GM18868 (cell line): Measurements from ENCODE around the gene CCNC.

Source experiments
- ATAC-seq: cut with Tn5 transposase; IDR thresholded peaks from one replicate; pipeline ENCODE4 v1.9.1; 2021; ENCODE audit warnings: mild to moderate bottlenecking, moderate library complexity; ENCODE audit not compliant: unreplicated experiment

The CCNC gene, protein sequence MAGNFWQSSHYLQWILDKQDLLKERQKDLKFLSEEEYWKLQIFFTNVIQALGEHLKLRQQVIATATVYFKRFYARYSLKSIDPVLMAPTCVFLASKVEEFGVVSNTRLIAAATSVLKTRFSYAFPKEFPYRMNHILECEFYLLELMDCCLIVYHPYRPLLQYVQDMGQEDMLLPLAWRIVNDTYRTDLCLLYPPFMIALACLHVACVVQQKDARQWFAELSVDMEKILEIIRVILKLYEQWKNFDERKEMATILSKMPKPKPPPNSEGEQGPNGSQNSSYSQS

DNA sequence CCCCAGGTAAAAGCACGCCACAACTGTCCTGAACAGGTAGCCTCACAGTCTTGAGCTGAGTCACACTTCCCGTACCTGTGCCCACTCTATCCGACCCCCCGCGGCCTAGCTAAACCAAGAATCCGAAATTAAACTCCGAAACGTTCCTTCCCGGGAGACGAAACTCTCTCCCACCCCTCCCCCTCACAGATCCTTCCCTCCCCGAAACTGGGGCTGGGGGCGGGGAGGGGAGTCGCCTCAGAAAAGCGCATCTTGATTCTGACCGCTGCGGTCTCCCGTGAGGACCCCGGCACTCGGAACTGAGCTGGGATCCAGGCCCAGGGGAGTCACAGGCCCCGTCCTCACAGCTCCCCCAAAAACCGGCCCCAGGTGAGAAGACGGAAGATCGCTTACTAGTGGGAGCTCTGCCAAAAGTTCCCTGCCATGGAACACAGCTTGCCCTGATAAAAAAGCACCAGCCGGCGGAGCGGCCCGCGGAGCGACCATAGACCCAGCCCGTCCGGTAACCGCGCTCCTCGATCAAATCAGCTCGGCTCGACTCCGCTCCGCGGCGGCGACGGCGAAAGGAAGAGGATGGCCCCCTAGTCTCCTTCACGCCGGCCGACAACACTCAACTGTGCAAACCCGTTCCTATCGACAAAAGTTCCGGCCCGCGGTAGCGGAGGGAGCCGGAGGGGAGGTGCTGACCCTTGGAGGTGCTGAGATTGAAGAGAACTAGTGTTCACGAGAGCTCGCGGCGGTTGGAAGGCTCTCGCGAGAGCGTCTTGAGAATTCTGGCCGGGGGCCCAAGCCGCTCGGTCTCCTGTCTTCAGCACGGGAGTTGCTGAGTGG is at the start of gene CCNC:
Gene CCNC, minus strand, starts transcription at position 558 of the 831 bp plus-strand sequence. Its CDS starts 133 bp downstream, at position 425.
- peak; percentile 98 for ATAC-seq

DNA sequence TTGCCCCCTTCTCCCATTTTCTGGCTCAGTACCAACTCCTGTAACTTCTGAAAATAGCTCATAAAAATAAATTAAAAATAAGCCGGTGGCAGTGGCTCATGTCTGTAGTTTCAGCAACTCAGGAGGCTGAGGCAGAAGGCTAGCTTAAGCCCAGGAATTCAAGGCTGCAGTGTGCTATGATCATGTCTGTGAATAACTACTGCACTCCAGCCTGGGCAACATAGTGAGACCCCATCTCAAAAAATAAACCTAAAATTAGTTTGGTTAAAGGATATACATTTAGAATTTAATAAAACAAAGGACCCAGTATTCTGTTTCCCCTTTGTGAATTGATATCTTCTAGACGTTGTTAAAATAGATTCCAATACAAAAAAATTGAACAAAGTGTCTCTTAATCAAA is 48.7 kb upstream of the CCNC start:
- ATAC-seq = no peak

DNA sequence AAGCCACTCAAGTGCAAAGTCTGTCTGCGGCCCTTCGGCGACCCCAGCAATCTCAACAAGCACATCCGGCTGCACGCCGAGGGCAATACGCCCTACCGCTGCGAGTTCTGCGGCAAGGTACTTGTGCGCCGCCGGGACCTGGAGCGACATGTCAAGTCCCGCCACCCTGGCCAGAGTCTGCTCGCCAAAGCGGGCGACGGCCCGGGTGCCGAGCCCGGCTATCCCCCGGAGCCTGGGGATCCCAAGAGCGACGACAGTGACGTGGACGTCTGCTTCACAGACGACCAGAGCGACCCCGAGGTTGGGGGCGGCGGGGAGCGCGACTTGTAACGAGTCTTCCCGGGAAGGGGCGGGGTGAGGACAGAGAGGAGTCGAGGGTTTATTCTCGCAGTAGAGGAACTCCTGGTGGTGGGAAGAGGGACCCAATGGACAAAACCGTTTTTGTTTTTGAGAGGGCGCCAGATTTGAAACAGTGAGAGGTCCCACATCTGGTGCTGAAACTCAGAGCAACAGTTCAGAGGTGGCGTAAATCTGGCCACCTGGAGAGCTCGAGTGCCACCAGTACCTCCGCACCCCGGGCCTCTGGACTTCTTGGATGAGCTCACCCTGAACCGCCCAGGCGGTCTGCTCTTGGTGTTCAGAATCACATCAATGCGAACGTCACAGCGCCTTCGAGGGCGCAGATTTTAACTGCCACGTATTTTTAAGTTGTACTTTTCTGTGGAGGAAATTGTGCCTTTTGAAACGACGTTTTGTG is 46.1 kb upstream of the CCNC start:
- peak; percentile 14 for ATAC-seq

DNA sequence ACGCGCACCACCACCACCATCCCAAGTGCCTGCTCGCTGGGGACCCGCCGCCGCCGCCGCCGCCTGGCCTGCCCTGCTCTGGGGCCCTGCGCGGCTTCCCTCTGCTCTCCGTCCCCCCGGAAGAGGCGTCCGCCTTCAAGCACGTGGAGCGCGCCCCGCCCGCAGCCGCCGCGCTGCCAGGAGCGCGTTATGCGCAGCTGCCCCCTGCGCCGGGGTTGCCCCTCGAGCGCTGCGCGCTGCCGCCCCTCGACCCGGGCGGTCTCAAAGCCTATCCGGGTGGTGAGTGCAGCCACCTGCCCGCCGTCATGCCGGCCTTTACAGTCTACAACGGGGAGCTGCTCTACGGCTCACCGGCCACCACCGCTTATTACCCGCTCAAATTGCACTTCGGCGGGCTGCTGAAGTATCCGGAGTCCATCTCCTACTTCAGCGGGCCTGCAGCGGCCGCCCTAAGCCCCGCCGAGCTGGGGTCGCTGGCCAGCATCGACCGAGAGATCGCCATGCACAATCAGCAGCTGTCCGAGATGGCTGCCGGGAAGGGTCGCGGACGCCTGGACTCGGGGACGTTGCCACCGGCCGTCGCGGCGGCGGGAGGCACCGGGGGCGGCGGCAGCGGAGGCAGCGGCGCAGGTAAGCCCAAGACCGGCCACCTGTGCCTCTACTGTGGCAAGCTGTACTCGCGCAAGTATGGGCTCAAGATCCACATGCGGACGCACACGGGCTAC is 45.4 kb upstream of the CCNC start:
- peak; percentile 63 for ATAC-seq

DNA sequence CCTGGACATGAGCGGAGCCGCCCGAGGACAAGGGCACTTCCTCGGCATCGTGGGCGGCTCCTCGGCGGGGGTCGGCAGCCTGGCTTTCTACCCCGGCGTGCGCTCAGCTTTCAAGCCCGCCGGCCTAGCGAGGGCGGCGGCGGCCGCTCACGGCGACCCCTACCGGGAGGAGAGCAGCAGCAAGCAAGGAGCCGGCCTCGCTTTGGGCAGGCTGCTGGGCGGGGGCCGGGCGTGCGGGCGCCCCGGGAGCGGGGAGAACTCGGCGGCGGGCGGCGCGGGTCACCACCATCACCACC is 44.9 kb upstream of the CCNC start:
- peak; percentile 60 for ATAC-seq

DNA sequence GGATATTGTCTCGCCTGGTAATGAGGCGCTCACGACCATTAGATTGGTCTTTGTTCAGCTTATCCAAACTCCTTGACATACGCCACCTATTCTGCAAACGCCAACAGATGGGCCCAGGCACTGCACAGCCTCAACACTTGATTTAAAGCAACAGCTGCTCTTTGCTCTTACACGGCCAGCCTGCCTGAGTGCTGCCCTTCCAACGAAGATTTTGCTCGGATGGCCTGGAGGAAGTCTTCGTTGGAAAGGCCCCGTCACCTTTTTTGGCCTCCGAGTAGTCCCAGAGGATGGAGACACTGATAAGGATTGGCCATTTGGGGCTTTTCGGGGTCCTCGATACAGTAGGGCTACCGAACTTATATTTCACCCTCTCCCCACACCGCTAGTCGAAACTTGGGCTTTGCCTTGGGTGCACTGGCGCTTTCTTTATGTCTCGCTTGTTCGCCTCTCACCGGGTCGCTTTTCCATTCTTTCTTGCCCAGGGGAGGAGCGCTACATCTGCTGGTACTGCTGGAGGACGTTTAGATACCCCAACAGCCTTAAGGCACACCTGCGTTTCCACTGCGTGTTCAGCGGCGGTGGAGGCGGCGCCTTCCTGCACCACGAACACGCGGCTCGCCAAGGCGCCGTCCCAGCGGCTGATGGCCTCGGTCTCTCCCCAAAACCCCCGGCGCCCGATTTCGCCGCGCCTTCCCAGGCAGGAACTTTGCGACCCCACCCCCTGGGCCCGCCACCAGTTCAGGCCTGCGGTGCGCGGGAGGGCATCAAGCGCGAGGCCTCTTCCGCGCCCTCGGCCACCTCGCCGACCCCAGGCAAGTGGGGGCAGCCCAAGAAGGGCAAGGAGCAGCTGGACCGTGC is 44.3 kb upstream of the CCNC start:
- ATAC-seq = peak; percentile 9

DNA sequence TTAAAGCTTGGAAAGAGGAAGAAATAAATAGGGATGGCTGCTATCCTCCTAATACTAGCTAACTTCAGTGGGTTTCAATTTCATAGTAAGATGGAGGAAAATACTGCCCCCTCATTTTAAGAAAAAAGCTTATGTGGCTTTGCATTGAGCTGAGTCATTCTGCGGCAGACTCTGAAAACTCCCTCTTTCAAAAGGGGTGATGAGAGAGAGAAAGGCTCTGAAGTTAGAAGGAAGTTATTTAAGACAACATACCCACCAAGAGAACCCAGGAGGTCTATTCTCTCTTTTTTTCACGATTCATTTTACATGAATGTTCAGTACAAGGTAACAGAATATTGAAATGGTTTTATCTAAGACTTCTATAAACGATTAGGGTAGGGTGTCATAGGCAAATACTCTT is 42.7 kb upstream of the CCNC start:
- ATAC-seq = peak; percentile 57

DNA sequence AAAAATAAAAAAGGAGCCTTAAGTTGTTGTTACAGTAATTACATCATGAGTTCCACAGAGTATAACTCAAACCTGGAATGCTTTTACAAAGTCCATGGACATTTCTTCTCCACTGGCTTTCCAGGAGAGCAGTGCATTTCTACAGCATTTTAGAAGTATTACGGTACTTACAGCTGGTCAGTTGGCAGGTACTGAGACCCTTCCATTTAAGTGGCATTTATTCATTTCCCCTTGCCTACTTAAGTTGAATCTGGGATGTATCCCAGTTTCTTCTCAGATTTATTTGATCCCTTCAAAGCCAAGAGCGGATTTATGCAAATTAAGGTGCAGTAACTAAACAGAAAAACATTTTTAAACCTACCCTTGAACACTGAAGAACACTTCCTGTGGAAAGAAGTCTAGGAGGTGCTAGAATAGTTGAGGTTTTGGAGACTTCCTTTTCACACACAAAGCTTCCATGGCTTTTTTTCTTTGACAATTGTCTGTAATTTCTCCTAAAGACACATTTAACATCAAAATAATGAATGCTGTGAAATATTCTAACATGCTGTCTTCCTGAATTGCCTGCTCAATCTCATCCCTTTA is 41.5 kb upstream of the CCNC start:
- no peak for ATAC-seq

DNA sequence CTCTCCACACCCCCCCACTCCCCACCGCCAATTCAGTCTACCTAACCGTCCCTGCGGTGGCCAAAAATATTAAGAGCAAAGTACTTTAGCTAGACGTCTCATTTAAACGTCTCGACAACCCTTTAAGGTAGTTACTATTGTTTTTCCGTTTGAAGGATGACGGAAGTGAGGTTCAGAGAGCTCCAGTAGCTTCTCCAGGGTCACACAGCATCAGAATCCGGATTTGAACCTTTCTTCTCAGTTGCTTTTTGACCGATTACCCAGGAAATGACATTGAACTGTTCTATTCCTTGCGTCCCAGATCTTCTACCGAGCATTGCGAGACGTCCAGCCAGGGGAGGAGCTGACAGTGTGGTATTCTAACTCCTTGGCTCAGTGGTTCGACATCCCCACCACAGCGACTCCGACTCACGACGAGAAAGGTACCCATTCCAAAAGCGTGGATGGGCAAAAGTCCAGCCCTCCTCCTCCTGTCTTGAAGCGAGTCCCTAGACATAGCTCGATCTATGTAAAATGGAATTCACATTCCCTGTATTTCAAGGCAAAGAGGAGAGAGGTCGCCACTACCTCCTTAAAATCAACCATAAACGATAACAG is 40.5 kb upstream of the CCNC start:
- no peak for ATAC-seq

DNA sequence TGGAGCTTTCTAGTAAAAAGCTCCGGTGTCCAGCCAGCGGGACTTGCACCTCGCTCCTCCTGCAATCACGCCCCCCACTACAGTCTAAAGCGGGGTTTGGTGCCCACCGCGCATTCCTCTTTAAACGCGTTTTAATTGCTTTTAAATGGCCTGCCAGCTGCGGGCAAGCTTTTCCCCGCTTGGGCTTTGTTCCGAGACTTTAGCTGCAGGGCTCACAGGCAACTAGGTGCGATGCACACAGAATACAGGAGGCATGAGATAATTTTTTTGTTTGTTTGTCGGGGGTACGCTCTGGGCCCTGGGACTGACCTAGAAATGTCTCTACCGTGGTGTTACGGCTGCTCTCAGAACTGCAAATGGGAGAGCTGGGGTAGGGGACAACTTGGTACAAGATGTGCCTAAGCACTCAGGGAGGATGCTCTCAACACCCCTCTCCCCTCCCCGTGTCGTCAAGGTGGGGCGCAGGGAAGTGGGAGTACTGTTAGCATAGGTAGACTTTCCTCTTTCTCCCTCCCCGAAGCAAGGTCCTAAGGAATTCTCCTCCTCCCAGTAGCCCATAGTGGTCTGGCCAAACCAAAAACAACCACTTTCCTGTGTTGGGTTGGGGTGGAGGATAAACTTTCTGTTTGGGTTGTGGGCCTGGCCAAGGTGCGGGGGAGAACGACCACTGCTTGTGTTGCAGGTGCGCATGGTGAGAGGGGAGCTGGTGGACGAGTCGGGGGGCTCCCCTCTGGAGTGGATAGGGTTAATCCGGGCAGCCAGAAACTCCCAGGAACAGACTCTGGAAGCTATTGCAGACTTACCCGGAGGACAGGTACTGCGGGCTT is 39.8 kb upstream of the CCNC start:
- ATAC-seq = no peak

DNA sequence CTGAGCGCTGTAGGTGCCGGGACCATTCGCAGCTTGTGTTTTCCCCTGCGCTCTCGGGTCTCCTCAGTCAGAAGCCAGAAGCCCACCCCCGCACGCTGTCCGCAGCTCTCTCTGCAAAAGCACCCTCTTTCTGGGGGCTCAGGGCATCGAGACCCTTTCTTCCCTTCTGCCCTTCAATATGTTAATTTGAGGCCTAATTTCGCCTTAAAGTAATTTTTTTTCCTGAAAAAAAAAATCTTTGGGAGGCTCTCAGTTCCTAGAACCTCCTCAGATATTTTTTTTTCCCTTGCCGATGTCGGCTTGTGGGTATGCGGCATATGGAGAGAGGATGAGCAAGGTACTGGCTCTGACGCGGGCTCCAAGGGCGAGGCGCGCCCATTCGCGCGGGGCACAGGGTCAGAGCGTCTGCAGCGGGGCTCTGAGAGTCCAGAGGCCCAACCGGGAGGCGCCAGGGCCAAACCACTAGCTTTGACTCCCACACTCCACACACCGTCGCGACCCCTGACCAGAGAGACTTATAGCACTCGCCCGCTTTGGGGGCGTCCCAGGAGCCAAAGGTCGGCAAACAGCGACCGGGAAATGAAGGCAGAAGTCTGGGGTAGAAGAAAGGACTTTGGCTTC is 39.1 kb upstream of the CCNC start:
- ATAC-seq = no peak

DNA sequence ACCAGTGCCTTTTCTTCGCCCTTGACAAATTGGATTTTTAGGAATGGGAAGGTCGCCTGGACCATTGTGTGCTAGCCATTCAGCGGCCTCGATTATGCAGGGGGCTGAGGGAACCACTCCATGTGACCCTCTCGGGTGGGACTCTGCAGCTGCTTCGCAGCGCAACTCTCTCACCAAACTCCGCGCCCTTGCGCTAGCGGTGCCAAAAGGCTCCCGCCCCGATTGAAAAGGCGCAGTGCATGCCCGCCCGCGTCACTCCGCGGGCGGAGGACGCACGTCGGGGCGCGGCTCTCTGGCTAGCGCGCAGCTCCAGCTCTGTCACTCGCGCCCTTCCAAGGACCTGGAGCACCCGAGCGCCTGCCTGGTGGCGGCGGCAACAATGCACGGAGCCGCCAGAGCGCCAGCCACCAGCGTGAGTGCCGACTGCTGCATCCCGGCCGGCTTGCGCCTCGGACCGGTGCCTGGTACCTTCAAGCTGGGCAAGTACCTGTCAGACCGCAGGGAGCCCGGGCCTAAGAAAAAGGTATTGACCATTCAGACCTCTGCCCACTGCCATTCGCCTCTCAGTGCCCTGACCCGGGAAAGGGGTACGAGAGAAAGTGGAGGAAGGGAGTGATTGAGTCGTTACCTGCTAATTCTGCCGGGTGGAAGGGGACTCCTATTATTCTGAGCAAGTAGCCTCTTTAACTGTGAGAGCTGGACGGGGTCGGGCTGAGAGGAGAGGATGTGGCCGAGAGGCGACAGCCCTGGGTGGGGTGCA is 38.4 kb upstream of the CCNC start, which contains the start of gene PRDM13:
Gene PRDM13, plus strand, starts transcription at position 178 of the 760 bp plus-strand sequence. Its CDS starts 202 bp downstream, at position 380.
- no peak for ATAC-seq

DNA sequence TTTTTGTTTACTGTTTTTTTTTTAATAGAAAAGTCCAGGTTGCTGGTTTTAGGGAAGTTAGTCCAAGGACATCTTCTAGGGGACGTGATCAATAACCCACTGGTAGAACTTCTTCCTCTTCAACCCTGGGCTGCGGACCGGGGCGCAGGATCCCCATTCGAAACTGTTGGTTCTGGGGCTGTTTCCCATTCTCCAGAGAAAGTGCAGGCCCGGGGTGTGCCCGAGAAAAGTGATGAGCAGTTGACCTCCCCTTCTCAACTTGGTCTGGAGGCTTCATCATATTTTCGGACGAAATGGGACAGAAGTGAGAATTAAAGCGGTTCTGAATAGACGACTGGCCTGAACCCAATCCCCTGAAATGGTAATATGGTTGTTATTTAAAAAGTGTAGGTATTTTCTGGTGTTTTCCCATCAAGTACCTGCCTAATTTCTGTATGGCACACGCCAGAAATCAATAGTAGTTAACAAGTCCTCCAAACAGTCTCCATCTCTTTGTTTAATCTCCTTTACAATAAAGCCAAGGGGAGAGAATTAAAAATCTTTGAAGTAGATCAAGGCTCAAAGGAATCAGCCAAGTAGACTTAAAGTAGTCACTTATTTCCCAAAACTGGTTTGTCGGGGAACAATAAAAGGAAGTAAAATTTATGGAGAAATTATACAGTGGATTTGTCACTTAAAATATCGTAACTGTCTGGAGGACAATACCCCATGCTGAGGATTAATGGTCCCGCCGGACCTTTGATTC is 37.6 kb upstream of the CCNC start:
- ATAC-seq = no peak

DNA sequence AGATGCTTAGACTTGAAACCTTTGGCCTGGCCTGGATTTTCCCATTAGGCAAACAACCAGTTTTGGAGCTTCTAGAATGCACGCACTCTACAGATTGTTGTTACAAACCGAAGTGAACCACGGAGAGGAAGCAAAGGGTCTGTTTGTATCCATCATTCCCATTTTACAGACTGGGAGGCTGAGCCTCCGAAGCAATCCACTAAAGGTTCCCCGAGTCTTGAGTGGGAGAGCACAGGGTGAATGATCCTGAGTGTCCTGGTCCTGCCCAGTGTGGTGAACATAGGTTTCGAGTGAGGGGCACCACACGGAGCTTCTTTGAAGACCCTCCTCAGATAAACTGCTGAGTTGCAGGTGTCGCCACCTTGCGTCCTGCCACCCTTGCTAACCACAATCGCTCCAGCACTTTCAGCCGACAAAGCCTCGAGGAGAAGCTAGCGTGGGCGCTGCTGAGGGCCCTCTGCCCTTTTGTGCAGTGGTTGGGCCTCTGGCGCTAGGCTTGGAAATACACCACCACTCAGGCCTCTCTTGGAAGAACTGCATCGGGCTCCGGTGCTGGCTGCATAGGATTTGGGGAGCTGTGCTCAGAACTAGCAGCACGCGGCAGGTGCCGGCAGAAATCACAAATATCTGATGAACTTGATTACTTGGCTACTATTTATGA is 36.7 kb upstream of the CCNC start:
- ATAC-seq = no peak

DNA sequence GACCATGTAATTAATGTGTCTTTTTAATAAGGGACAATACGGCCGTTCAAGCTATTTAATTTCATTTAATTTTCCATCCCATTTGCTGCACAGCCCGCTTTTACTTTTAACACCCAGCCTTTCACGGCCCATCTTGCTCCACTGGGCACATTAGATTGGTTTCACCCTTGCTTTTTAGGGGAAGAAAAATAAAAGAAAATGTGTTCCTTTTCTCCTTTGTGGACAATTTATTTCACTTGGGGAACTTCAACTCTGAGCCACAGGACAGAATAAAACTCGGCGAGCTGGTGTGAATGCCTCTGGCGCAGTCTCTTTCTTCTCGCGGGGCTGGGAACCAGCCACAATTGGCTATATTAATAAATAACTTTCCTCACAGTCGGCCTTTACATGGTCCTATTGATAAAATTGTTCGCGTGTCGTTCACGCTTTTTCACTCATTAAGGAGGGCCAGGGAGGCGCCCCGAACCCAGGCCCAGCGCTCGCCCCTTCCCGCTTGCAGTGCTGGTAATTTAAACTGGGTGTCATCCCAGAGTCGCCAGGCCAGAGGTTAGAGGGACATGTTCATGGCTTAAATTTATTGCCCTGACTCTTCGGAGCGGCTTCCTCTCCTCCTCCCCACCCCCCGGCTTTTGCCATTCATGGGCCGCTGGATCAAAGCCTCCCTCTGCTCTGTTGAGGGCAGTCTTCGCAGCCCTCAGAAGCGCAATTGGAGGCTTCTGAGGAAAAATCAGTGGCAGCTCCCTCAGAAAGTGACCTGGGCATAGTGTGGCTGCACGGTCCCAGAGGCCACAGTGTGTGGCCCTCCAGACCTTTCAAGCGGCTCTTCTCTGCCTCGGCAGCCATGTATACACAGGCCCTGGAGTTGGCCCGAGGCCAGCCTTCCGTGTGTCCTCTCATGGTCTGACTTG is 36.0 kb upstream of the CCNC start:
- no peak for ATAC-seq
